ENCODE data around the gene PRRC2C. TPM values are rescaled to one million over a fixed set of nuclear protein-coding genes. Genes with fewer than 3 reads are reported as not detected.

Gene PRRC2C
- total RNA-seq, 1 experiment from 2014 or later = 208 TPM

DNA sequence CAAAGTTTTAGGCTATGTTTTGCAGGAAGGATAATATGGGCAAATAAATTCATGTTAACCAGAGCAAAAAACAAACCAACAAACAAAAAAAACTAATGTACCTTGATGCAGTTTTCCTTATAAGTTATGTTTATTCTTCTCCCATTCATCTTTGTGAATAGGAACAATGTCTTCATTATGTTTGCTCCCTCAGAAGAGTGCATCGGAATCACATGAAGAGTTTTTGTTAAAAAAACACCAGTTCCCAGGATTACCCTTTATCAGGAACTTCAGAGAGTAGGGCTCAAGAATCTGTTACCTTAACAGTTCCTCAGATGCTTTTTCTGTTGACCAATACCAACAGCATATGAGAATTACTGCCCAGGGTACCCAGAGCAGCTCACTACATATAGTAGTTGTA lies 14.6 kb upstream of the PRRC2C start:
- H3K4me1 ChIP-seq = no peaks in the 10 kb centered on the region
- Mint-ChIP-seq H3K27me3 (ENCODE audit: insufficient read depth, unreplicated experiment) (no peaks in the 10 kb centered on the region), H3K36me3 (ENCODE audit: insufficient read depth, unreplicated experiment) (no peaks in the 10 kb centered on the region), H3K9me3 (ENCODE audit: unreplicated experiment) (no peaks in the 10 kb centered on the region), H3K27ac (ENCODE audit: unreplicated experiment) (no peak overlapping the region), H3K4me1 (ENCODE audit: low read depth, unreplicated experiment) (no peaks in the 10 kb centered on the region), H3K4me3 (ENCODE audit: unreplicated experiment) (no peak overlapping the region)
- CTCF ChIA-PET = no interaction called here
- POLR2A ChIA-PET = no interaction called here
- H3K27me3 ChIP-seq (replicated peaks; ENCODE audit: control insufficient read depth, insufficient read depth, low read length) = no peaks in the 10 kb centered on the region
- intact Hi-C loops (cut with micrococcal nuclease; ENCODE audit: unreplicated experiment) = no loop called here
- no peak for DNase-seq
- H3K36me3 ChIP-seq (ENCODE audit: control insufficient read depth, insufficient read depth, low read length) = no peaks in the 10 kb centered on the region
- no peak overlapping the region for H3K4me3 ChIP-seq (ENCODE audit: low read depth, low read length)
- no peaks in the 10 kb centered on the region; the same call in 1 of the 2 replicates for H3K9me3 ChIP-seq
- no TSS peak for BruUV-seq (replicated peaks)
- TF ChIP-seq CTCF (IDR thresholded peaks at IDR 0.05; ENCODE audit: insufficient read depth in 1 of 2, low read depth in 1 of 2, low read length in 1 of 2, severe bottlenecking in 1 of 2, unreplicated experiment in 1 of 2) = no peak

DNA sequence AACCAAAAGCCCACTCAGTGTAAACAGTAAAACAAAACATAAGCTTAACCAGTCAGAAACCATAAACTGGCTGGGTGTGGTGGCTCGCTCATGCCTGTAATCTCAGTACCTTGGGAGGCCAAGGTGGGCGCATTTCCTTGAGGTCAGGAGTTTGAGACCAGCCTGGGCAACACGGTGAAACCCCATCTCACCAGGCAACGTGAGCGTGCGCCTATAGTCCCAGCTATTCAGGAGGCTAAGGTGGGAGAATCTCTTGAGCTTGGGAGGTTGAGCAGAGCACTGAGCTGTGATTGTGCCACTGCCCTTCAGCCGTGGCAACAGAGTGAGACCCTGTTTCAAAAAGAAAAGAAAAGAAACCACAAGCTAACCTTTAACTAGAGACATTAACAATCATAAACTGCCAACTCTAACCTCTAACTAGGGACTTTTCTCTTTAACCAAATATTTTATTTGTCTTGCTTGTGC lies 13.1 kb upstream of the PRRC2C start:
- Histone ChIP-seq H3K36me3 (ENCODE audit: control insufficient read depth, insufficient read depth, low read length) (no peaks in the 10 kb centered on the region), H3K27me3 (replicated peaks; ENCODE audit: control insufficient read depth, insufficient read depth, low read length) (no peaks in the 10 kb centered on the region), H3K9me3 (no peaks in the 10 kb centered on the region), H3K4me3 (ENCODE audit: low read depth, low read length) (no peak overlapping the region), H3K4me1 (0 out of 2 replicates have a peak, but pooled peaks cover 3% of the 10 kb centered on the region)
- CTCF ChIA-PET = no interaction called here
- DNase-seq = no peak
- H3K9me3 Mint-ChIP-seq (ENCODE audit: unreplicated experiment) = no peaks in the 10 kb centered on the region
- H3K4me1 Mint-ChIP-seq (ENCODE audit: low read depth, unreplicated experiment) = no peaks in the 10 kb centered on the region
- H3K4me3 Mint-ChIP-seq (ENCODE audit: unreplicated experiment) = no peak overlapping the region
- no peaks in the 10 kb centered on the region for H3K27me3 Mint-ChIP-seq (ENCODE audit: insufficient read depth, unreplicated experiment)
- no peaks in the 10 kb centered on the region for H3K36me3 Mint-ChIP-seq (ENCODE audit: insufficient read depth, unreplicated experiment)
- intact Hi-C loops (cut with micrococcal nuclease; ENCODE audit: unreplicated experiment) = no loop called here
- no peak for TF ChIP-seq CTCF (IDR thresholded peaks at IDR 0.05; ENCODE audit: insufficient read depth in 1 of 2, low read depth in 1 of 2, low read length in 1 of 2, severe bottlenecking in 1 of 2, unreplicated experiment in 1 of 2)
- no peak overlapping the region for H3K27ac Mint-ChIP-seq (ENCODE audit: unreplicated experiment)
- no TSS peak for BruUV-seq (replicated peaks)
- POLR2A ChIA-PET = no interaction called here

- peaks cover 7% of the 10 kb centered on the region for H3K4me1 Mint-ChIP-seq (ENCODE audit: low read depth, unreplicated experiment)
- Histone ChIP-seq H3K4me3 (ENCODE audit: low read depth, low read length) (no peak overlapping the region), H3K27me3 (replicated peaks; ENCODE audit: control insufficient read depth, insufficient read depth, low read length) (no peaks in the 10 kb centered on the region), H3K36me3 (ENCODE audit: control insufficient read depth, insufficient read depth, low read length) (no peaks in the 10 kb centered on the region), H3K4me1 (0 out of 2 replicates have a peak, but pooled peaks cover 6% of the 10 kb centered on the region), H3K9me3 (no peaks in the 10 kb centered on the region)
- ChIA-PET POLR2A (no interaction called here), CTCF (no interaction called here)
- TF ChIP-seq CTCF (IDR thresholded peaks at IDR 0.05; ENCODE audit: insufficient read depth in 1 of 2, low read depth in 1 of 2, low read length in 1 of 2, severe bottlenecking in 1 of 2, unreplicated experiment in 1 of 2) = no peak
- H3K9me3 Mint-ChIP-seq (ENCODE audit: unreplicated experiment) = no peaks in the 10 kb centered on the region
- H3K36me3 Mint-ChIP-seq (ENCODE audit: insufficient read depth, unreplicated experiment) = peaks cover 6% of the 10 kb centered on the region
- H3K27ac Mint-ChIP-seq (ENCODE audit: unreplicated experiment) = no peak overlapping the region
- DNase-seq = no peak
- H3K27me3 Mint-ChIP-seq (ENCODE audit: insufficient read depth, unreplicated experiment) = no peaks in the 10 kb centered on the region
- intact Hi-C loops (cut with micrococcal nuclease; ENCODE audit: unreplicated experiment) = no loop called here
- BruUV-seq (replicated peaks) = no TSS peak
- H3K4me3 Mint-ChIP-seq (ENCODE audit: unreplicated experiment) = no peak overlapping the region
Measured at GRCh38 chr1:171476829-171477228, 8.5 kb upstream of the PRRC2C start.

All from Caco-2 (cell line).